SK-N-MC (cell line): ENCODE results near the gene FSD1.

Experiments
- EZH2 ChIP-seq: fragments of 200-600 bp; sonication (generic); IDR thresholded peaks from one replicate; pipeline ENCODE4 v1.6.1; 2017; ENCODE audit warnings: antibody characterized with exemption
- FOXP2 ChIP-seq: optimal IDR thresholded peaks from 2 replicates; pipeline ENCODE3; 2011; ENCODE audit warnings: mild to moderate bottlenecking, moderate library complexity; ENCODE audit not compliant: insufficient read depth; ENCODE audit errors: extremely low read length, control extremely low read depth
- POLR2AphosphoS5 ChIP-seq: IDR thresholded peaks from 2 replicates; pipeline ENCODE4 v1.6.1; 2012; ENCODE audit warnings: mild to moderate bottlenecking, low read depth, low read length, borderline replicate concordance

DNA sequence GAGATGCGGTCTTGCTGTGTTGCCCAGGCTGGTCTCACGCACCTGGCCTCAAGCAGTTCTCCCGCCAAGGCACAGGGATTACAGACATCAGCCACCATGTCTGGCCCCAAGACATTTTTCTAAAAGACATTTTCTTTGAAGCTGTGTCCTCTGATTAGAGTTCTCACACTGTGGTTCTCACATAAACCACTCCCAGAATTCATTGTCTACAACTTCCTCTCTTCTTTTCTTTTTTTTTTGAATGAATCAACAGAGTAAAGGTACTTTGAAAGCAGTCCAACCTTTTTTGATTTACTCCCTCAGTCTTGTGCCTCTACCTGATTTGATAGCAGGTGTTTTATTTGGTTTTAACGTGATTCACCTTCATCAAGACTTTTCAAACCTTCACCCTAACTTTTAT is 39.6 kb upstream of the FSD1 start:
- TF ChIP-seq POLR2AphosphoS5 = no peak
- TF ChIP-seq FOXP2 = no peak
- no peak for TF ChIP-seq EZH2
